Activated T-helper 2 cell treated with anti-CD3 and anti-CD28 coated beads, Interferon-gamma antibody, Interleukin-2, Interleukin-4, amounts not matched to agents 10 μg/mL and 5 μg/mL and 100 μg/mL, durations not matched to agents 14 hours and 24 hours and 36 hours (primary cell): ENCODE data around the gene HOXB5. TPM values are rescaled to one million over a fixed set of nuclear protein-coding genes. Genes with fewer than 3 reads are reported as not detected.
A peak's percentile ranks its signal among the peaks of the same experiment; 100 is the strongest.

Source experiments
- DNase-seq: peaks from one replicate; pipeline ENCODE4 v3.0.0; 2021; ENCODE audit warnings: low spot score
- H3K27ac Mint-ChIP-seq: one replicate; pipeline ENCODE4 v1.8.0; 2021; ENCODE audit warnings: mixed read lengths
- H3K27me3 Mint-ChIP-seq: one replicate; pipeline ENCODE4 v1.8.0; 2021; ENCODE audit warnings: low read depth, mixed read lengths
- H3K36me3 Mint-ChIP-seq: one replicate; pipeline ENCODE4 v1.8.0; 2021; ENCODE audit warnings: low read depth, mixed read lengths
- H3K4me1 Mint-ChIP-seq: one replicate; pipeline ENCODE4 v1.8.0; 2021; ENCODE audit warnings: low read depth, mixed read lengths
- H3K4me3 Mint-ChIP-seq: one replicate; pipeline ENCODE4 v1.8.0; 2021; ENCODE audit warnings: low read depth, mild to moderate bottlenecking, moderate library complexity, mixed read lengths
- H3K9me3 Mint-ChIP-seq: one replicate; pipeline ENCODE4 v1.8.0; 2021; ENCODE audit warnings: mixed read lengths
- intact Hi-C: fragments of 100-400 bp; cut with micrococcal nuclease; formaldehyde crosslinking; loops from one replicate; pipeline ENCODE4 v1.15.1; 2023
- total RNA-seq: library from RNA; stranded (reverse); gene quantifications from 2 replicates; pipeline ENCODE4 v1.2.3, GENCODE V29; 2022

The HOXB5 gene
- total RNA-seq, 1 donor from 2014 or later = not detected

DNA sequence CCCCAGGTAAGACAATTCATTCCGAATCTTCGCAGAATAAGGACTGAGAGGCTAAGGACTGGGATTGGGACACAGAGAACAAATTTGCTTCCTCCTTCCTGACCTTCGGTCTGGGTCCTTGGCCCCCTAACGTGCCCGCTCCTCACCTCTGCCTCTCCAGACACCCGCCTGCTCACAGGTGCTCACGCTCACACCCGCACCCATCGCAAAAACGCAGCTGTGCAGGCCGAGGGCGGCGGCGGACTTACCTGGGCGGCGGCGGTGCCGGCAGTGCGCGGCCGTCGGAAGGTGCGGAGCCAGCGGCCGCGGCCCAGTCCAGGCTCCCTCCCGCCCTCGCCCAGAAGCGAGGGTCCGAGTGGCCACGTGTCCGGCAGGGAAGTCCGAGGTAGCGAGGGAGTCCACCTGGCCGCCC is 39.7 kb upstream of the HOXB5 start:
- intact Hi-C loops = no loop called here
- H3K4me3 Mint-ChIP-seq = no peak overlapping the region

GRCh38 chr17:48632579-48633265 is 39.1 kb upstream of the HOXB5 start:
- peaks cover 91% of the 10 kb centered on the region for H3K27me3 Mint-ChIP-seq
- no peak for DNase-seq
- H3K9me3 Mint-ChIP-seq = no peaks in the 10 kb centered on the region
- intact Hi-C loops = no loop called here
- H3K27ac Mint-ChIP-seq = no peak overlapping the region
- H3K36me3 Mint-ChIP-seq = no peaks in the 10 kb centered on the region
- H3K4me1 Mint-ChIP-seq = peaks cover 6% of the 10 kb centered on the region
- peak overlapping the region; percentile 6 for H3K4me3 Mint-ChIP-seq

More for the DNA sequence above, 39.7 kb upstream of the HOXB5 start:
- no peak for DNase-seq
- Mint-ChIP-seq H3K27ac (no peak overlapping the region), H3K36me3 (no peaks in the 10 kb centered on the region), H3K4me1 (peaks cover 6% of the 10 kb centered on the region), H3K9me3 (no peaks in the 10 kb centered on the region), H3K27me3 (peaks cover 91% of the 10 kb centered on the region)

- Mint-ChIP-seq H3K4me1 (peaks cover 8% of the 10 kb centered on the region), H3K36me3 (no peaks in the 10 kb centered on the region), H3K9me3 (no peaks in the 10 kb centered on the region), H3K27ac (no peak overlapping the region), H3K27me3 (peaks cover 89% of the 10 kb centered on the region), H3K4me3 (no peak overlapping the region)
- DNase-seq = no peak
- intact Hi-C loops = no loop called here
Measured at GRCh38 chr17:48631693-48632578, 38.4 kb upstream of the HOXB5 start.

DNA sequence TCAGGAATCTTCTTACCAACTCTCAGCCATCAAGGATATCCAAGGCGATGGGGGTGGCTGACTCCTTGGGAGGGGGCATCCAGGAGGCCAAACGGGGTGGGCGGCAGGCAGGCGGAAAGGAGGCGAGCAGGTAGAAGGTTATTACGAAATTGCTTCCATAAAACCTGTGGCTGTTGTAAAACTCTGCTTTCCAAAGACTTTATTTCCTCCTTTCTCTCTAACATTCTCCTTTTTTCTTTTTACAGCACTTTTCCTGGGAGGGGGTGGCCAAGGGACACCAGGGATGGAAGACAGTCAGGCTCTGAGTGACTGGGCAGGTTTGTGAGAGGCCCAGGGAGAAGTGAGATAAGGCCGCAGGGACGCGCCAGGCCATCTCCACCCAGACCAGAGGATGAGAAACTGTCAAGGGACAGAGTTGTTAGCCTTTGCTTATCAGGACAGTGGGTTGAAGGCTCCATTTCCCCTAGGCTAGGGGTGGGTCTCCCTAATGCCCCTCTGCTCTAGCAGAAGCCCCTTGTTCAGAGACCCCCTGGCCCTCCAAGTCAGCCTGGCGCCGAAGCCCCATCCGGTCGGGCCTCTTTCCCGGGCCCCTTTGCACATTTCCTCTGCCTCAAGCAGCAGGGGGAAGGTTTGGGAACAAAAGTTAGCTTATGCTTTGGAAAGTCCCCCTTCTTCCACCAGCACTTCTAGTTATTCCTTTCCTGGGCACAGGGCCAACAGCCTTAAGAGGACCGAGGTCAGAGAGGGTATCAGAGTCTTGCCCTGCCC is 37.5 kb upstream of the HOXB5 start:
- peaks cover 13% of the 10 kb centered on the region for H3K4me1 Mint-ChIP-seq
- peaks cover 86% of the 10 kb centered on the region for H3K27me3 Mint-ChIP-seq
- no peak overlapping the region for H3K27ac Mint-ChIP-seq
- no peak overlapping the region for H3K4me3 Mint-ChIP-seq
- DNase-seq = no peak
- no peaks in the 10 kb centered on the region for H3K9me3 Mint-ChIP-seq
- intact Hi-C loops = no loop called here
- H3K36me3 Mint-ChIP-seq = no peaks in the 10 kb centered on the region

- H3K9me3 Mint-ChIP-seq = no peaks in the 10 kb centered on the region
- peaks cover 15% of the 10 kb centered on the region for H3K4me1 Mint-ChIP-seq
- H3K4me3 Mint-ChIP-seq = no peak overlapping the region
- DNase-seq = no peak
- H3K27me3 Mint-ChIP-seq = peaks cover 82% of the 10 kb centered on the region
- no peaks in the 10 kb centered on the region for H3K36me3 Mint-ChIP-seq
- no peak overlapping the region for H3K27ac Mint-ChIP-seq
- intact Hi-C loops = no loop called here
Measured at GRCh38 chr17:48630009-48630924, 36.7 kb upstream of the HOXB5 start.

DNA sequence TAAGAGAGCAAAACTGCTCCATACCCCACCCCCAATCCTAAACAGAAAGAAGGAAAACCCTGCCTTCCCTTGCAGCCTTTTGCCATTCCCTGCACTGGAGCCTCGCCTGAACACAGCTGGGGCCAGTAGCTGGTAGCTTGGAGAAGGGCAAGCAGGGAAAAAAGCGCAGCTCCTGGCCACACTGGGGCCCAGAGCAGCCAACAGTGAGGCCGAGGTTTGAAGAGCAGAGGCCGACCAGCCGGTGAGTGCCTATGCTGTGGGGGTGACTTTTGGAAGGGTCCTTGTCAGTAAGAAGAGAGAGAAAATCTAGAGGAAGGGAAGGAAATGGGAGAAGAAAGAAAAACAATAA is 35.8 kb upstream of the HOXB5 start:
- DNase-seq = no peak
- H3K4me3 Mint-ChIP-seq = no peak overlapping the region
- H3K27me3 Mint-ChIP-seq = peaks cover 77% of the 10 kb centered on the region
- H3K36me3 Mint-ChIP-seq = no peaks in the 10 kb centered on the region
- no peak overlapping the region for H3K27ac Mint-ChIP-seq
- intact Hi-C loops = loop anchor here (10.0 kb wide), 1 partner anchor 865 kb away; the partner anchor contains the start of gene NGFR
- H3K9me3 Mint-ChIP-seq = no peaks in the 10 kb centered on the region
- peaks cover 15% of the 10 kb centered on the region for H3K4me1 Mint-ChIP-seq

DNA sequence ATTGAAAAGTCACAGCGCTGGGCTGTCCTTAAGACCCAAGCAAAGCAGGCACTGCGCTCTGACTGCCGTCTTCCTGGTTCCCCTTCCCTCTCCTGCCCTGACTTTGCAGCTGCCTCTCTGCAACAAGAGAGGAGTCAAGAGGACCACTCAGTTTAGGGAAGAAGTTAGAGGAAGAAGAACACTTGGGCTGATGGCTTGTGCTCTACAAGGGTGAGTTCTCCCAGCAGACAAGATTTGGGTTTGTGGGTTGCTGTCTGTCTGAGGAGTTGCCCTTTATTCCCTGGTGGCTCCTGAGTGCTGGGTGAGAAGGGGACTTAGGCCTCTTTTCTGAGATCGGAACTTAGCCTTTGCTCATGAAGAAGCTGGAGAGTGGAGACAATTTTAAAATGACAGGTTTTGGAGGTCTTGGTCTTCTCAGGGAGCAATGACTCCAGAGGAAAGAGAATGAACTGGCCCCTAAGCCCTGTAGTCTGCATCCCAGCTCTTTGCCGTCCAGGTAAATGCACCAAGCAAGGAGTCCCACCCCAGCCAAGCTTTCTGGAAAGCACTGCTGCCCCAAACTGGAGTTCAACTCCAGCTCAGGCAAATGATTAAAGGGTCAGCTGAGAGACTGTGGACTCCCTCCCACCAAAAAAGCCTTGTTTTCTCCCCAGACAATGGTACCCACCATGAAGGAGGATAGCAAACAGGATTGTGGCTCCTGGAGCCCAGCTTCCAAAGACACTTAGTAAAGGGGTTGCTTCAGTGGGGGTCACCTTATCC is 35.3 kb upstream of the HOXB5 start:
- H3K9me3 Mint-ChIP-seq = no peaks in the 10 kb centered on the region
- H3K36me3 Mint-ChIP-seq = no peaks in the 10 kb centered on the region
- DNase-seq = no peak
- H3K4me3 Mint-ChIP-seq = no peak overlapping the region
- peaks cover 18% of the 10 kb centered on the region for H3K4me1 Mint-ChIP-seq
- H3K27me3 Mint-ChIP-seq = peaks cover 81% of the 10 kb centered on the region
- no peak overlapping the region for H3K27ac Mint-ChIP-seq
- intact Hi-C loops = loop anchor here (10.0 kb wide), 1 partner anchor 866 kb away; the partner anchor contains the start of gene NGFR

GRCh38 chr17:48627623-48628521 is 34.3 kb upstream of the HOXB5 start:
- Mint-ChIP-seq H3K4me3 (no peak overlapping the region), H3K4me1 (peaks cover 18% of the 10 kb centered on the region), H3K36me3 (no peaks in the 10 kb centered on the region), H3K9me3 (no peaks in the 10 kb centered on the region), H3K27me3 (peaks cover 82% of the 10 kb centered on the region), H3K27ac (no peak overlapping the region)
- intact Hi-C loops = loop anchor here (10.0 kb wide), 1 partner anchor 867 kb away; the partner anchor contains the start of gene NGFR
- DNase-seq = no peak

DNA sequence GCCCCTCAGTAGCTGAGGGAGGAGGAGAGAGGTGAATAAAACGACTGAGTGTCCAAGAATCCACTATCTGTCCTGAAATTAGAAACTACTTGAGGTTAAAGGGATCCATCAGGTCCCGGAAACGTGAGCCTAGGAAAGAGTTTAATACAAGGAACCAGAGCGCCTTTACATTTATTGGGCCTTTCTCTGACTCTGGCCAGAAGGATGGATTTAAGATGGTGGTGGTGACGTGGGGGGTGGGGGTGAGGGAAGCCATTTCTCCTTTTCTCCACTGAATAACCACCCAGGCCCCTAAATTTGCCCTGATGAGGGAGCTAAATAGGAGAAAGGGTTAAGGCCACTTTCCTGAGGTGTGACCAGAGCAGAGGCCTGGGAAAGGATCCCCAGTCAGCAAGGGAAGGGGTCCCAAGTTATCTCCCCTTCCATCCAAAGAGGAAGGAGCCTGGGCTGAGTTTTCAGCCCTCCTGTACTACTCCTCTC is 33.6 kb upstream of the HOXB5 start:
- Mint-ChIP-seq H3K9me3 (no peaks in the 10 kb centered on the region), H3K27ac (no peak overlapping the region), H3K4me3 (no peak overlapping the region), H3K27me3 (peaks cover 82% of the 10 kb centered on the region), H3K36me3 (no peaks in the 10 kb centered on the region), H3K4me1 (peaks cover 12% of the 10 kb centered on the region)
- DNase-seq = no peak
- intact Hi-C loops = loop anchor here (10.0 kb wide), 1 partner anchor 868 kb away; the partner anchor contains the start of gene NGFR

DNA sequence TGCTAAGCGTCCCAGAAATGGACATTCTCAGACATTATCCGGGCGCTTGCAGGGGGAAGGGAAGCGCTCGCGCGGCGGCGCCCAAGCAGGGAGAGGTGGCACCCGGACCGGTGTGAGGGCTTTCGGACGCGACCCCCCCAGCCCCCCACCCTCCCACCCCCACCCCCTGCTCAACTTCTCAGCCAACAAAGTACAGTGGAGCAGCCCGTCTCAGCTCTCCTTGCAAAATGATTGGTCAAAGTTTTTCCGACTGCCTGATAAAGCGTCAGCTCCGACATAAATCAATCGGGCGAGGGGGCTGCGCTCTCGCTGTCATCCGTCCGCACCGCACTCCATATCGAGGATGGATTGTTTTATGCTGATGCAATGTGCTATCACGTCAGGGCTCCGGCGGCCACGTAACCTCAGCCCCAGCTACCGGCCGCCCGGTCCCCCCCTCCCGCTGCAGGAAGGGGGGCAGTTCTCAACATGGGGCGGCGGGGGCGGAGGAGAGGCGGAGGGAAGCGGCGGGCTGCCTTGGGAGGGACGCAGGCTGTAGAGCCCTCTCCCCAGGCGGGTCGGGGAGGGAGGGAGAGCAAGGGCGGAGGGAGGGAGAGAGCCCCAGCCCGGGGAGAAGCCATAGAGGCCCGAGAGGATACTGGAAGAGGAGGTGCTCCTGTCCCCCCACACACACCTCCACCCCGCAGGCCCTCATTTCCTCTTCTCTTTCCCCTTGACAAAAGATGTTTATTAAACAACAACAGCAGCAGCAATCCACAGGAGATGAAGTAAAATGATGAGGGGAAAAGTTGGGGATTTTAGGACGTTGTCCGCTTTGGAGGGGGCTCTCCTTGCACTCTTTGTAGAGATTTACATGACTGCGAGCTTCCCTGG is 32.9 kb upstream of the HOXB5 start, which contains the start of gene HOXB9:
Gene HOXB9, minus strand, starts transcription at position 114 of the 873 bp plus-strand sequence. Its CDS starts 89 bp downstream, at position 25.
- H3K27ac Mint-ChIP-seq = peak within 1 kb of the TSS; percentile 79
- H3K9me3 Mint-ChIP-seq = no peaks in the 10 kb centered on the region
- peak within 1 kb of the TSS; percentile 82 for H3K4me3 Mint-ChIP-seq
- no peaks in the 10 kb centered on the region for H3K36me3 Mint-ChIP-seq
- DNase-seq = no peak
- intact Hi-C loops = loop anchor here (10.0 kb wide), 1 partner anchor 868 kb away; the partner anchor contains the start of gene NGFR
- H3K27me3 Mint-ChIP-seq = peaks cover 80% of the 10 kb centered on the region
- H3K4me1 Mint-ChIP-seq = peaks cover 12% of the 10 kb centered on the region
